HepG2 (cell line): ENCODE data around the gene TBC1D2B. TPM values are rescaled to one million over a fixed set of nuclear protein-coding genes. Genes with fewer than 3 reads are reported as not detected.

Experiments used
- ATAC-seq: fragments of 200-7000 bp; cut with Tn5 transposase; 3 replicates; pipeline ENCODE4 v1.9.1; 2020; ENCODE audit warnings: mild to moderate bottlenecking, moderate library complexity
- BruUV-seq: library from RNA; stranded (reverse); fragments of 400-500 nt; replicated peaks from 2 replicates; lab custom pipeline; 2021; lab: Mats Ljungman, UMichigan
- CTCF ChIA-PET: fragments of 300-600 bp; formaldehyde crosslinking; extraction: SDS; loops from one replicate; lab custom pipeline; 2021; ENCODE audit warnings: low total read pairs, inconsistent platforms, low intra/inter-chr PET ratio; lab: Yijun Ruan, JAX
- POLR2A ChIA-PET: fragments of 350-600 bp; sonication (Branson Sonifier 250); formaldehyde crosslinking; loops from one replicate; lab custom pipeline; 2020; ENCODE audit warnings: antibody characterized with exemption, inconsistent platforms; lab: Yijun Ruan, JAX
- DNase-seq: peaks from one replicate; pipeline ENCODE4 v3.0.0-alpha.2; 2015; ENCODE audit warnings: low spot score
- FAIRE-seq: peaks from 3 replicates; lab custom pipeline; 2011; peaks lifted over from hg19 to GRCh38; lab: Jason Lieb, UNC
- H2AFZ ChIP-seq: one replicate; pipeline ENCODE4 v1.6.1; 2011; ENCODE audit warnings: low read length, inconsistent platforms
- H3K27ac ChIP-seq: fragments of 300-600 bp; 3 replicates; pipeline ENCODE4 v1.8.0; 2011; ENCODE audit warnings: mixed run types, mild to moderate bottlenecking, mixed read lengths, low read length, inconsistent platforms; ENCODE audit not compliant: insufficient read depth; ENCODE audit errors: extremely low read length
- H3K27me3 ChIP-seq, 2 experiments: fragments of 200-600 bp in 1 of 2; 2 replicates in 1 of 2; 3 replicates in 1 of 2; pipeline versions ENCODE4 v1.6.0 to v1.8.0; 2011; ENCODE audit warnings: low read length in 2 of 2, mild to moderate bottlenecking in 2 of 2, moderate library complexity in 2 of 2, inconsistent platforms in 1 of 2; ENCODE audit not compliant: insufficient read depth in 2 of 2, control insufficient read depth in 1 of 2
- H3K36me3 ChIP-seq, 2 experiments: fragments of 200-600 bp in 1 of 2; replicated peaks in 1 of 2; 2 replicates in 1 of 2; 3 replicates in 1 of 2; pipeline versions ENCODE4 v1.5.1 to v1.8.0; 2011; ENCODE audit warnings: low read length in 2 of 2, inconsistent platforms in 1 of 2; ENCODE audit not compliant: insufficient read depth in 2 of 2, control insufficient read depth in 1 of 2
- H3K4me1 ChIP-seq: 2 replicates; pipeline ENCODE4 v1.5.1; 2012; ENCODE audit warnings: low read length, inconsistent platforms; ENCODE audit not compliant: insufficient read depth
- H3K4me2 ChIP-seq: 2 replicates; pipeline ENCODE4 v1.6.0; 2011; ENCODE audit warnings: low read depth, low read length, inconsistent platforms
- H3K4me3 ChIP-seq, 3 experiments: fragments of 200-600 bp in 1 of 3; sonication (generic), shearing (Covaris generic) in 1 of 3; replicated peaks in 1 of 3; 2 replicates each; pipeline ENCODE4 v1.5.1; 2011 to 2016; ENCODE audit warnings: low read length in 3 of 3, inconsistent platforms in 2 of 3, low read depth in 2 of 3, mild to moderate bottlenecking in 2 of 3, control low read depth in 1 of 3, mixed read lengths in 1 of 3; ENCODE audit not compliant: insufficient read depth in 1 of 3
- H3K79me2 ChIP-seq: one replicate; pipeline ENCODE4 v1.6.1; 2011; ENCODE audit warnings: low read length, inconsistent platforms; ENCODE audit not compliant: insufficient read depth
- H3K9ac ChIP-seq: 2 replicates; pipeline ENCODE4 v1.6.0; 2011; ENCODE audit warnings: mild to moderate bottlenecking, low read depth, low read length, inconsistent platforms; ENCODE audit not compliant: insufficient read depth
- H3K9me3 ChIP-seq: 2 replicates; pipeline ENCODE4 v1.5.1; 2012; ENCODE audit warnings: mild to moderate bottlenecking, low read length
- H4K20me1 ChIP-seq: 2 replicates; pipeline ENCODE4 v1.6.0; 2011; ENCODE audit warnings: inconsistent platforms, mild to moderate bottlenecking, low read length, moderate library complexity; ENCODE audit not compliant: insufficient read depth
- FOSL2 ChIP-seq: sonication (generic); formaldehyde crosslinking; IDR thresholded peaks from 2 replicates; pipeline ENCODE4 v1.4.0; 2020; ENCODE audit warnings: missing genetic modification reagents
- GABPB1 ChIP-seq: IDR thresholded peaks from 2 replicates; pipeline ENCODE4 v1.6.1; 2016; ENCODE audit warnings: mild to moderate bottlenecking, missing genetic modification reagents, moderate library complexity, missing compliant biosample characterization
- KAT2B ChIP-seq: fragments of 150-350 bp; IDR thresholded peaks from 2 replicates; pipeline ENCODE4 v1.6.1; 2014; ENCODE audit warnings: low read depth, low read length, borderline replicate concordance
- RFX1 ChIP-seq: fragments of 450-650 bp; IDR thresholded peaks from 2 replicates; pipeline ENCODE4 v1.6.1; 2017
- ZBTB8A ChIP-seq: sonication (generic); formaldehyde crosslinking; IDR thresholded peaks from 2 replicates; pipeline ENCODE4 v1.4.0; 2020; ENCODE audit warnings: mild to moderate bottlenecking, low read depth, missing genetic modification reagents, borderline replicate concordance
- ZFP90 ChIP-seq: sonication (generic); formaldehyde crosslinking; IDR thresholded peaks from 2 replicates; pipeline ENCODE4 v1.8.0; 2022; ENCODE audit warnings: missing genetic modification reagents, mild to moderate bottlenecking, inconsistent platforms, borderline replicate concordance
- ZNF10 ChIP-seq: sonication (generic); formaldehyde crosslinking; IDR thresholded peaks from 2 replicates; pipeline ENCODE4 v1.4.0; 2020; ENCODE audit warnings: mild to moderate bottlenecking, low read depth, missing genetic modification reagents, borderline replicate concordance
- ZNF687 ChIP-seq: sonication (generic); formaldehyde crosslinking; IDR thresholded peaks from 2 replicates; pipeline ENCODE4 v1.5.1; 2020; ENCODE audit warnings: mild to moderate bottlenecking, missing genetic modification reagents, moderate library complexity
- WGBS: methylation state at CpG from one replicate; pipeline ENCODE4 v1.1.6; 2017; ENCODE audit warnings: low lambda C conversion rate; 5-methylcytosine and 5-hydroxymethylcytosine counted together
- in situ Hi-C: cut with HindIII; loops from 2 replicates; pipeline ENCODE4 v1.10.0; 2017; ENCODE audit warnings: low pct_unique_long_range_greater_than_20kb; ENCODE audit not compliant: extremely low pct_ligation_motif_present
- intact Hi-C: fragments of 100-400 bp; cut with micrococcal nuclease; formaldehyde crosslinking; loops from one replicate; pipeline ENCODE4 v1.10.0; 2022; ENCODE audit not compliant: unreplicated experiment
- polyA plus RNA-seq, 8 experiments: library from polyadenylated mRNA; depleted of rRNA in 3 of 8; stranded (reverse) in 7 of 8; unstranded in 1 of 8; fragments of >200 nt; fragmentation: Illumina TruSeq in 4 of 8; extraction: Trizol in 4 of 8; gene quantifications; 2 replicates each; pipeline versions ENCODE4 v1.2.1 to v1.2.3, GENCODE V29; 2011 to 2016; ENCODE audit warnings: low read depth in 4 of 8, missing spikeins in 1 of 8, mixed read lengths in 1 of 8; ENCODE audit not compliant: insufficient read depth in 1 of 8
- total RNA-seq, 5 experiments: library from RNA; depleted of rRNA; stranded (reverse); fragments of >200 nt; fragmentation: Illumina TruSeq; extraction: Trizol; gene quantifications; 2 replicates each; pipeline ENCODE4 v1.2.3, GENCODE V29; 2016; ENCODE audit warnings: low read depth in 1 of 5
- TF ChIP-seq, protein P1 (sequence below): sonication (generic); formaldehyde crosslinking; IDR thresholded peaks from 2 replicates; pipeline ENCODE4 v1.5.0; 2020; ENCODE audit warnings: mild to moderate bottlenecking, low read depth, missing genetic modification reagents, borderline replicate concordance

Gene TBC1D2B
- total and polyA plus RNA-seq, 2 of the 13 experiments (the other 11 are each of a cell fraction or from before 2014, with no cell fraction given) = 10.1 to 14.4 TPM

DNA sequence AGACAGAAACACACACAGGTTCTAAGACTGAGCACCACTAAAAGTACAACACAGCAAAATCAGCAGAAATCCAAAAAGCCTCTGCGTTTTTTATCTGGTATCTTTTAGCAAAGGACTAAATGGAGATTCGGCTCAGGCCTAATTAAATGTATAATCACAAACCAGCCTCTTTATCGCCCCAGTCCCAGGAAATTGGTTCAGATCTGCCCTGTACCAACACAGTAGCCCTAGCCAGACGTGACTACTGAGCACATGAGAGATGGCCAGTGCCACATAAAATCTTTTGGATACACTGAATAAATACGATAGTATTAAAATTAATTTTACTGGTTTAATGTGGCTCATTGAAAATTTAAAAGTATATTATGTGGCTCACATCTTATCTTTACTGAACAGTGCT lies 19.7 kb downstream of the TBC1D2B start:
- H2AFZ ChIP-seq = no peak overlapping the region
- peaks cover 47% of the 10 kb centered on the region for H3K4me1 ChIP-seq
- H3K27me3 ChIP-seq = no peaks in the 10 kb centered on the region
- no peak overlapping the region for H3K9ac ChIP-seq
- POLR2A ChIA-PET = no interaction called here
- H3K79me2 ChIP-seq = peaks cover 41% of the 10 kb centered on the region
- H3K4me3 ChIP-seq = no peak overlapping the region
- CTCF ChIA-PET = no interaction called here
- in situ Hi-C loops = no loop called here
- ATAC-seq (no peak), FAIRE-seq (no peak), DNase-seq (no peak)
- H3K4me2 ChIP-seq = no peak overlapping the region
- no peak overlapping the region for H3K27ac ChIP-seq
- WGBS = 98% methylated on average over 5 of the region's 5 CpGs
- intact Hi-C loops = no loop called here
- BruUV-seq = no TSS peak
- H3K36me3 ChIP-seq = peaks cover 2 to 5% of the 10 kb centered on the region in 2 experiments; a peak in 2 of 5 replicates
- H3K9me3 ChIP-seq = no peaks in the 10 kb centered on the region
- TF ChIP-seq RFX1 (no peak), GABPB1 (CRISPR knock-in tag) (no peak), ZBTB8A (CRISPR knock-in tag) (no peak), ZFP90 (CRISPR knock-in tag) (no peak), KAT2B (no peak)
- H4K20me1 ChIP-seq = peaks cover 4% of the 10 kb centered on the region; the same call in 1 of the 2 replicates

DNA sequence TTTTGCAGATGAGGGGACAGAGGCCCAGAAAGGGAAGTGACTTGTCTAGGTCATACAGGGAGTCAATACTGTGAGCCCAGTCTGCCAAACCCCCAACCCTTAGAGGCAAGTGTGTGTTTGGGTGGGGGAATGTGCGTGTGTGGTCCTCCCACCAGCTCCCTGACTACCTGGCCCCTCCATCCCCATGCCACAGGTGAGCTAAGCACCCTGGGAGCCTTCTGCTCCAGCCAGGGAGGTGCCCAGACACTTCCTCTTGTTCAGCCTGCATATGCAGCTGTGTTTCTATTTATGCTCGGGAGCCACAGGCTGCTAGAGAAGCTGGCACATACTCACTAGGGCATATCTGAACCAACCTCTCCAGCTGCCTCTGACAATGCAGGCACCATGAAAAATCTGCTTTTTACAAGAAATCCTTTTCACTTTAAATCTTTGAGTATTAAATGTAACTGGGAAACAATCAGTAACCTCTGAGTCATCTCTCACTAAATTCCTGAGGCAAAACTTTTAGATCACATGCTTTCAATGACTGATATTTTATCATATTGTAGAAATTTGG lies 20.7 kb downstream of the TBC1D2B start:
- peak; percentile 45 for ATAC-seq
- POLR2A ChIA-PET = interaction anchor here (0.7 to 1.4 kb wide), 3 partner anchors 9 to 255 kb away, joined by 3 to 6 read pairs (median 3); no protein-coding TSS in a partner anchor
- Histone ChIP-seq H3K4me2 (peak overlapping the region; percentile 73), H3K9ac (no peak overlapping the region), H2AFZ (no peak overlapping the region), H3K27ac (peak overlapping the region; percentile 53), H3K79me2 (peaks cover 32% of the 10 kb centered on the region), H4K20me1 (peaks cover 4% of the 10 kb centered on the region; the same call in 1 of the 2 replicates), H3K4me3 (peak overlapping the region in 1 of 3 experiments; percentile 49; a peak in 2 of 6 replicates), H3K4me1 (peaks cover 48% of the 10 kb centered on the region), H3K9me3 (no peaks in the 10 kb centered on the region), H3K27me3 (no peaks in the 10 kb centered on the region), H3K36me3 (peaks cover 2 to 5% of the 10 kb centered on the region in 2 experiments; a peak in 2 of 5 replicates)
- CTCF ChIA-PET = no interaction called here
- no peak for FAIRE-seq
- BruUV-seq = no TSS peak
- in situ Hi-C loops = no loop called here
- DNase-seq = no peak
- WGBS = 79% methylated on average over 2 of the region's 2 CpGs
- intact Hi-C loops = loop anchor here (1.0 kb wide), 1 partner anchor 9 kb away; no protein-coding TSS in a partner anchor
- TF ChIP-seq FOSL2 (CRISPR knock-in tag) (no peak), ZNF687 (CRISPR knock-in tag) (0 out of 2 replicates have a peak, but pooled peaks have one; percentile 21), ZNF10 (no peak)
- TF ChIP-seq, protein P1, sequence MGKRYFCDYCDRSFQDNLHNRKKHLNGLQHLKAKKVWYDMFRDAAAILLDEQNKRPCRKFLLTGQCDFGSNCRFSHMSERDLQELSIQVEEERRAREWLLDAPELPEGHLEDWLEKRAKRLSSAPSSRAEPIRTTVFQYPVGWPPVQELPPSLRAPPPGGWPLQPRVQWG (CRISPR knock-in tag) = no peak
